D721Med (cell line): ENCODE data around the gene LUZP2.
"Not testable (repeated sequence)": the region's sequence is repeated elsewhere in the genome, so short reads cannot be mapped to it uniquely, and the experiment has no call there.

ENCODE experiments used
- DNase-seq: peaks from one replicate; pipeline ENCODE4 v3.0.0; 2011; ENCODE audit warnings: low spot score; ENCODE audit not compliant: insufficient read length
- FAIRE-seq: peaks from 2 replicates; lab custom pipeline; 2011; peaks lifted over from hg19 to GRCh38; lab: Jason Lieb, UNC
- CTCF ChIP-seq: IDR thresholded peaks from 2 replicates; pipeline ENCODE4 v1.5.1; 2012; ENCODE audit warnings: mild to moderate bottlenecking, control low read depth; ENCODE audit not compliant: insufficient read depth; ENCODE audit errors: missing control alignments

The LUZP2 gene

GRCh38 chr11:24932110-24933000 is 435.5 kb downstream of the LUZP2 start:
- TF ChIP-seq CTCF = no peak
- FAIRE-seq (no peak), DNase-seq (no peak)

- TF ChIP-seq CTCF = no peak
- no peak for DNase-seq
- FAIRE-seq = no peak
These were observed 438.0 kb downstream of the LUZP2 start for GRCh38 chr11:24934733-24935439.

- no peak for FAIRE-seq
- TF ChIP-seq CTCF = no peak
- no peak for DNase-seq
These were observed 448.0 kb downstream of the LUZP2 start for GRCh38 chr11:24944891-24945290.

- no peak for FAIRE-seq
- DNase-seq = no peak
- no peak for TF ChIP-seq CTCF
These were observed 452.6 kb downstream of the LUZP2 start for GRCh38 chr11:24949406-24949805.

- no peak for TF ChIP-seq CTCF
- no peak for DNase-seq
- no peak for FAIRE-seq
These were observed 467.0 kb downstream of the LUZP2 start for GRCh38 chr11:24963852-24964251.

GRCh38 chr11:24965748-24966147 is 468.9 kb downstream of the LUZP2 start:
- no peak for TF ChIP-seq CTCF
- DNase-seq (no peak), FAIRE-seq (no peak)

- not testable (repeated sequence) for FAIRE-seq, DNase-seq
These were observed 497.1 kb downstream of the LUZP2 start for GRCh38 chr11:24993903-24994302.

- DNase-seq, FAIRE-seq: not testable (repeated sequence)
These were observed 503.1 kb downstream of the LUZP2 start for GRCh38 chr11:24999929-25000328.
